Measurements from ENCODE around the gene DSCAML1.

Gene DSCAML1

GRCh38 chr11:117662671-117663269 is 134.2 kb downstream of the DSCAML1 start:
- DNase-seq: no peak

GRCh38 chr11:117662255-117662654 is 134.8 kb downstream of the DSCAML1 start:
- DNase-seq: no peak

DNA sequence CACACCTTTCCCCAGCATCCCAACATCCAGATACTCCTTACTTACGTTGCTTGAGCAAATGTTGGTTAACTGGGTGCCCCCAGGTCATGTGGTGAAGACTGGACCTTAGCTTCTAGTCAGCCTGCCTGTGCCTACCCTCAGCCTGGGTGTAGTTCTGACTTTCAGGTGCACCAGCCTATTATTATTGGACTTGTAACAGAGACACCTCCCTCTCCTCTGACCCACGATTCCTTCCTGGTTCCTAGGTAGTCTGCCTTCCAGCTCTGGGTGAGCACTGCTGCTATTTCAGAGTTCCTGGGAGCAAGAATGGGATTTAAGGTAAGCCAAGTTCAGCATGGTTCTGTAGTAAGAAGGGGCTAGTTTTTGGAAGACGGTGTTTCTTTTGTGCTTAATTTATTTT is 138.2 kb downstream of the DSCAML1 start:
- no peak for DNase-seq

GRCh38 chr11:117657794-117658193 is 139.2 kb downstream of the DSCAML1 start:
- DNase-seq: no peak

GRCh38 chr11:117654281-117655255 is 142.4 kb downstream of the DSCAML1 start:
- no peak for DNase-seq

- DNase-seq: no peak
Observed at GRCh38 chr11:117652521-117652920, 144.5 kb downstream of the DSCAML1 start.

DNA sequence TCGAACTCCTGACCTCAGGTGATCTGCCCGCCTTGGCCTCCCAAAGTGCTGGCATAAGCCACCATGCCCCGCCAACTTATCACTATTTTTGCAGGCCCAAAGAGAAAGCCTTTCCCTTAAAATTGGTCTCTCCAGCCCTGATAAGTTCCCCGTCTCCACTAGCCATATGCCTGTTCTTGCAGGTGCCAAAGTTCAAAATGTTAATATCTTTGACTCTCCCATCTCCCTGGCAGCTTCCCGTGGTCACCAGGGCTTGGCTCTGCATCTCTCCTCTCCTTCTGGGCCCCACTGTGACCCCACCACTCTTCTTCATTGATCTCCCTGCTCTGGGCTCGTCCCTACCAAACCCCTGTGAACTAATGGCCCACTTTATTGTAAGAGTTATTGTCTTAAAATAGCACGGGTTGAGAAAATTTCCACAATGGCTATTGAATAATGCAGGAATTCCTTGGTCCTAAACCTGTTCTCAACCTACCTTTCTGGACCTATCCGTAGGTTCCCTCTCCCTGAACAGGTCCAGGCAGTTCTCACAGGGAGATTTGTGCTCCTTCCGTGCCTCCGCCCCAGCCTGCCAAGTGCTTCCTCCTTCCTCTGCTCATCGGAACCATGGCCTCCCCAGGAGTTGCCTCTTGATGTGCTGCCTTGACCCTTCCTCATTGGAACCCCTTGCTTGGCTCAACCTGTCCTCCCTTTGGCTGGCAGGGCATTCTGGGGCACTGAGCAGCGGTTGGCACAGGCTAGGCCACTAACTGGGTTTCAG is 147.5 kb downstream of the DSCAML1 start:
- DNase-seq: no peak

GRCh38 chr11:117647872-117648271 is 149.1 kb downstream of the DSCAML1 start:
- DNase-seq: no peak

DNA sequence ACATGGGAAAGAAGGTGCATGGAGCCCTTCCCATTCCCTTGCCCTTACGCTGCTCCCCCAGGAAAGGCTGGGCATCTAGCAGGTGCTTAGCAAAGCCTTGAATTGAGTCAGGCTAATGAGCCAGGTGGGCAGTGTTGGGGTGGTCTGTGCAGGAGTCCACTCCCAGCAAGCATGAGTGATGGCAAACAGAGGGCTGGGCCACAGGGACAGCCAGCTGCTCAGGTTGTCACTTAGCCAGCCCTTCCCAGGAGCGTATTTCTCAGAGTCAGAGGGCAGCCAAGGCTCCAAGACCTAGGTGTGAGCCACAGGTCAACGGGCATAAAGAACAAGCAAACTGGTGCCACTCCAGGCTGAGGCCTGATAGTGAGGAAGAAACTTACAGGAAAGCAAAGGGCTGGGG is 149.8 kb downstream of the DSCAML1 start:
- no peak for DNase-seq

DNA sequence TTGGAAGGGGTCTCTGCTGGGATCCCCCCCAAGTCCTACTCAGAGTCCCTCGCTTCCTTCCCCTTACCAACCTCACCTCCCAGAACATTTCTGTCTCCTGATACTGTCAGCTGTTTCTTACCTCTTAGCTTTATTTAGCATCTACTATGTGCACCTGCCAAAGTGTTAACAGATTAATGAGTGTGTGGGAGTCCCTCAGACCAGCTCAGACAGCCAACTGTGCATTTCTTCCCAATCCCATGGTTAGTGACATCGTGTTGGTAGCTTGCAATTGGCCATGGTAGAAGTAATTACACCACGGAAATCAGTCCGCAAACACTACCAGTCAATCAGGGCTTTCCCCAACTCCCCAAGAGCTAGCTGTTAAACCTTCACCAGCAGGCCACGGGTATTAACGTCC is 150.6 kb downstream of the DSCAML1 start:
- no peak for DNase-seq

- no peak for DNase-seq
Observed at GRCh38 chr11:117644403-117645155, 152.4 kb downstream of the DSCAML1 start.

DNA sequence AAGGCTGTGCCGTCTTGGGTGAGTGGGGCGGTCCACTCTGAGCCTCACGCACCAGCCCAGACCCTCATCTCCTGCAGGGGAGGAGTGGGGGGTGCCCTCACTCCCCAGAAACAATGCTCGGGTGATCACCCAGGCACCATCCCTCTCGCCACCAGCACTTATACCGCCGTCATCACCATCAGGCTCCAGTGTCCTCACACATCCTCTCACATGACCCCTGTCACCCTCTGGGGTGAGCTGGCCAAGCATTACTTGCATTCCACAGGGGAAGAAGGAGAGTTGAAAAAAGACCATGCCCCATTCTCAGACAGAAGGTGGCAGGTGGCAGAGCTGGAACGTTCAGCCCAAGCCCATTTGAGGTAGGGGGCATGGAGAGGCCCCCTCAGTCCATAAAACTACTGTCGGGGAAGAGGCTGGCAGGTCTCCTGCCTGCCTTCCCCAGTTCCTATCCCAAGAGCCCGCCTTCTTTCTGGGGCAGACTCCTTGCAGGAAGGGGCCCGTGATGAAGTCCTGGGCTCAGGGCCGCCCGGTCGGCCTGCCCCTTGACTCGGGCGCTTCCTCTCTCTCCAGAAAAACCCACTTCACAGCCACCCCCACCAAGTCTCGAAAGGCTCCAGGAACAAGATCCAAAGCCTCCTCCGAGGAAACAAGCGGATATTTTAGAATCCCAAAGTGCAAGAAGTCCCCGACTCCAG is 153.3 kb downstream of the DSCAML1 start:
- DNase-seq: no peak

GRCh38 chr11:117642835-117643234 is 154.2 kb downstream of the DSCAML1 start:
- no peak for DNase-seq

DNA sequence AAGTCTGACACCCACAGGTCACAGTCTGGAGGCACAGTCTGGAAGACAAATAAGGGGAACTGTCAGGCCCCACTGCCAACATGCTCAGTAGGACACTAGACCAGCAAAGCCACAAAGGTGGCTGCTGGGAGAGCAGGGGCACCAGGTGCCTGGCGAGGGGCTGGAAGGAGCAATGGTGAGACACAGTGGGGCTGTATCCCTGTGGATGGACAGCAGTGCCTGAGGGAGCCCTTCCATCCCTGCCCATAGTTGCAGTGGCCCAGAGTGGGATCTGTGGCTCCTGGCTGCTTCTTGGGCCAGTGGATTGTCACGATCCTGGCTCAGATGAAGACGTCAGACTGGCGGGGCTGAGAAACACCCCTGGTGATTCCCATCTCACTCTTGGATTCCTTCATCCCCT is 154.6 kb downstream of the DSCAML1 start:
- no peak for DNase-seq

DNA sequence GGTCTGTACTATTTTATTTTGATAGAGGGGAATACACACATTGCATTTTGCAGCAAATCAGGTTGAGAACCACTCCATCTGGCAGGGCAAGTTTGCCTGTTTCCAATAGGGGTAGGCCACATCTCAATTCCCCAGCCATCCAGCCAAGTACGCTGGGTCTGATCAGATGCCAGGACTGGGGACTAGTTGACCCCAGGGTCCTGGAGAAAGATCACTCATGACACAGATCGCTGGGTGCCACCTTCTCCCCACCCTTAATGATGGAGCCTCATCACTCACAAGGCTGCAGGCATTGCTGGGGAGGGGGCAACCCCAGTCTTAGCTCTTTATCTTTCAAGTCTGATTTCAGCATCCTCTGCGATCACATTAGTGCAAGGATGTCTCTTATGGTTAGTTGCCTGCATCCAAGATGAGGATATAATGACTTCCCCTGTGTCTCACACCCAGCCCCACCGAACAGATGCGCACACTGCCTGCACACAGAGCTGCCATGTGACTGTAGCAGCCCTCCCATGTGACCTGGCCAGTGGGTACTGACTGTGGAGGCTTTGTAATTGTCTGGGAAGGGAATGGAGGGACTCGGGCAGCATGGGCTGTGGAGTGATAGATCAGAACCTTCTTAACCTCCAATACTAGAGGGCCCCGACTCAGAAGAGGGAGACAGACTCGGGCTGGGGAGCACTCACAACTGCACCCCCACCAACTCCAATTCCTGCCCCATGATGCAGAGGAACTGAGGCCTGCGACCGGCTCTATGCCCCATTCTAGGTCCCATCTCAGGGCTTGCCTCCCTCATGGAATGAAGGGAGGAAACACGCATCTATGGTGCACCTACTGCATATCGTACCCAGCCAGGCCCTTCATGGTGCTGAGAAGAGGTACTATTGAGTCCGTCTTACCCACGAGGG is 155.8 kb downstream of the DSCAML1 start:
- DNase-seq: no peak

DNA sequence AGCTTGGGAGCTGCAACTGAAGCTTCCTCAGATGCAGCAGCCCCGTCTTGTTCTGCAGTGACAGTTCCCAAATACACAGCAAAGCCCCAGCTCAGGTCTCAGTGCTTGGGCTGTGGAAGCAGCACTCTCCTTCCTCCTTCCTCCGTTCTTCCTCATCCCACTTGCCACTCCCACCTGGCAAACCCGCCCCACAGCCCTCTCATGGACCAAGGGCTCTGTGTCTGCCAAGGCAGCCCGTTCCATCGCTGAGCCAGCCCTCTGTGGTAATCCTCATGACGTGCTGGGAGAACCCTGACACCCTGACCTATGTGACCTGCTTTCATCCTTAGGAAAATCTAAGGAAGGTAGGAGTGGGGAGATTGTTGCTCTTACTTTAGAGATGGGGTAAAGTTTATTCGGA is 157.0 kb downstream of the DSCAML1 start:
- DNase-seq: no peak

- no peak for DNase-seq
Observed at GRCh38 chr11:117639601-117640000, 157.4 kb downstream of the DSCAML1 start.

DNA sequence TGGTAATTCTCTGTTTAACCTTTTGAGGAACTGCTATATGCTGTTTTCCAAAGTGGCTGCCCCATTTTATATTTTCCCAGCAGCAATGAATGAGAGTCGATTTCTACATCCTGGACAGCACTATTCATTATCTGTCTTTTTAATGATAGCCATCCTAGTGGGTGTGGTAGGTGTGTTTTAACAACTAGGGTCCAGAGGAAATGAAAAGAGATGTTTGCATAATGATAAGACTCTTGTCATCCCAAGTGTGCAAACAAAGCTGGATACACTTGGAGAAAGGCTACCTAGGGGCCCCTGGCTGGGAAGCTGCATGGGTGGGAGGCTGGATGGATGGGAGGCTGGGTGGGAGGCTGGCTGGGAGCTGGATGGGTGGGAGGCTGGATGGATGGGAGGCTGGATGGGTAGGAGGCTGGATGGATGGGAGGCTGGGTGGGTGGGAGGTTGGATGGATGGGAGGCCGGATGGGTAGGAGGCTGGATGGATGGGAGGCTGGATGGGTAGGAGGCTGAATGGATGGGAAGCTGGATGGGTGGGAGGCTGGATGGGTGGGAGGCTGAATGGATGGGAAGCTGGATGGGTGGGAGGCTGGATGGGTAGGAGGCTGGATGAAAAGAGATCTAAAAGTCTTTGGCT is 158.0 kb downstream of the DSCAML1 start:
- DNase-seq: no peak

- no peak for DNase-seq
Observed at GRCh38 chr11:117634756-117635603, 162.0 kb downstream of the DSCAML1 start.

Data from inflammatory macrophage (primary cell).